Epithelial cell of esophagus (primary cell): ENCODE measurements around the gene DEAF1.

Experiments
- DNase-seq: peaks from one replicate; pipeline ENCODE4 v3.0.0; 2010; ENCODE audit warnings: low read depth
- H3K4me3 ChIP-seq: 2 replicates; pipeline ENCODE4 v1.5.1; 2011; ENCODE audit warnings: mild to moderate bottlenecking, low read length, control low read depth
- TF ChIP-seq, protein P1 (sequence below): IDR thresholded peaks from 2 replicates; pipeline ENCODE4 v1.5.1; 2011; ENCODE audit warnings: low read depth, mild to moderate bottlenecking, low read length, control low read depth, inconsistent platforms; ENCODE audit not compliant: insufficient read depth; ENCODE audit errors: missing control alignments

Gene DEAF1

GRCh38 chr11:625636-626268, 69.3 kb downstream of the DEAF1 start:
- TF ChIP-seq, protein P1, sequence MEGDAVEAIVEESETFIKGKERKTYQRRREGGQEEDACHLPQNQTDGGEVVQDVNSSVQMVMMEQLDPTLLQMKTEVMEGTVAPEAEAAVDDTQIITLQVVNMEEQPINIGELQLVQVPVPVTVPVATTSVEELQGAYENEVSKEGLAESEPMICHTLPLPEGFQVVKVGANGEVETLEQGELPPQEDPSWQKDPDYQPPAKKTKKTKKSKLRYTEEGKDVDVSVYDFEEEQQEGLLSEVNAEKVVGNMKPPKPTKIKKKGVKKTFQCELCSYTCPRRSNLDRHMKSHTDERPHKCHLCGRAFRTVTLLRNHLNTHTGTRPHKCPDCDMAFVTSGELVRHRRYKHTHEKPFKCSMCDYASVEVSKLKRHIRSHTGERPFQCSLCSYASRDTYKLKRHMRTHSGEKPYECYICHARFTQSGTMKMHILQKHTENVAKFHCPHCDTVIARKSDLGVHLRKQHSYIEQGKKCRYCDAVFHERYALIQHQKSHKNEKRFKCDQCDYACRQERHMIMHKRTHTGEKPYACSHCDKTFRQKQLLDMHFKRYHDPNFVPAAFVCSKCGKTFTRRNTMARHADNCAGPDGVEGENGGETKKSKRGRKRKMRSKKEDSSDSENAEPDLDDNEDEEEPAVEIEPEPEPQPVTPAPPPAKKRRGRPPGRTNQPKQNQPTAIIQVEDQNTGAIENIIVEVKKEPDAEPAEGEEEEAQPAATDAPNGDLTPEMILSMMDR: no peak
- DNase-seq: no peak
- H3K4me3 ChIP-seq: no peak overlapping the region

DNA sequence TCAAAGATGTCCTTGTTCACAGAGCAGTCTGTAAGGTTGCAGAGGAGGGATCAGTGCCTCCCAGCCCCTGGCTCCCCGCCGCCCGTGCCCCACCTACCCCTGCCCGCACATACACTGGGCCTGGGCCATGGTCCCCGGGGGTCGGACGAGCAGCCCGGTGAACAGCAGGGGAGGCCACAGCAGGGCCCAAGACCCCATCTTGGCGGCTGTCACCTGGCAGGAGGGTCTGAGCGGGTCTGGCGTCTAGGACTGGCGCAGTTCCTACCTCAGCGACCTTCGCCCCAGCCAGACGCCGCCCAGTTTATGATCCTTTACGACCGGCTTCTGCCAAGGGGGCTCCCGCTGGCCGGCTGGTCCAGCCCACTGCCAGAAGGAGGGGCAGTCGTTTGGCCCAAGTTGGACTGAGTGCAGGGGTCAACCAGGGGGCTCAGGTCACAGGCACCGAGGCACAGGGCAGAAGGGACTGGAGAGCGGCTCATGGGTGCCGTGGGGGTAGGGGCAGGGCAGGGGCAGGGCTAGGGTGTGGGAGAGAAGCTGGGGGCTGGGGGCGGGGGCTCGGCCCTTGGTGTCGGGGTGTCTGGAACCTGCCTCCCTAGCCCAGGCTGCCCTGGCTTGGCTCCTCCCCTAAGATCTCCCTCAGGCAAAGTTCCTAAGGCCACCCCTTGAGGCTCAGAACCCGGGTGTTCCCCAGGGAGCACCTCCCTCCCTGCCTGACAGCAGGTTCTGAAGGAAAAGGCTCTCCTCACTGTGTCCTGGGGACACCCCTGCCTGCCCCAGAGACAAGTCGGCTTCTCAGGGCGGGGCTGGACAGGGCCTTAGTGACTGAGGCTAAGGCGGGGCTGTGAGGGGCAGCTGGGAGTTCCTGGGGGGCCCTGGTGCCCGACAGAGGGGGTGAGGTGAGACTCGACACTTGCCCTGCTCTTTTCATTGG, 70.1 kb downstream of the DEAF1 start, which contains the start of gene CDHR5:
CDHR5 (minus strand) TSS at position 251 of the 931 bp plus-strand sequence; CDS start at position 198, 53 bp downstream.
- DNase-seq: no peak
- no peak within 1 kb of the TSS for H3K4me3 ChIP-seq
- TF ChIP-seq, protein P1: no peak

GRCh38 chr11:623999-624704, 70.9 kb downstream of the DEAF1 start:
- TF ChIP-seq, protein P1: no peak
- peak; percentile 62 for DNase-seq
- no peak overlapping the region for H3K4me3 ChIP-seq

DNA sequence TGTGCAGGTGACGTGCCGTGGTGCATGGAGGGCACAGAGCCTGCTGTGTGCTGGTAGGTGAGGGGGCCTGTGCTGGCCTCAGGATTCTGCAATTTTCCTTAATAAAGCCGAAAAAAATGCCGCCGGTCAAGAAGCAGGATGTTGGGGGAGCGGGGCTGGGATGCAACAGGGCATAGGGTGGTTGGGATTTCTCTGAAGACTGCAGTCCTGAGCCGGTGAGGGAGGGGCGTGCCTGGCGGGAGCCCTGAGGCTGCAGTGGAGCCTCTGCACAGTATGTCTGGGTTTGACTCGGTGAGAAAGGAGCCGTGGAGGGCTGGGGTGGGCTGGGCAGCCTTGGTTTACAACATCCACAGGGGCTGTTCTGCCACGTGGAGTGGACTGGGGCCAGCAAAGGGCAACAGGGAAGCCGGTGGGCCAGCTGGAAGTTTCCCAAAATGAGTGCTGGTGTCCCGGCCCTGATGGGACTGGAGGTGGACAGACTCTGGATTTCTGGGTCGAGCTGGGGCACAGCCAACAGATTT, 71.6 kb downstream of the DEAF1 start:
- TF ChIP-seq, protein P1: no peak
- no peak overlapping the region for H3K4me3 ChIP-seq

GRCh38 chr11:621838-622237, 73.2 kb downstream of the DEAF1 start:
- TF ChIP-seq, protein P1: no peak
- H3K4me3 ChIP-seq: no peak overlapping the region
- DNase-seq: no peak

More for the DNA sequence above, 71.6 kb downstream of the DEAF1 start:
- no peak for DNase-seq

- no peak overlapping the region for H3K4me3 ChIP-seq
- no peak for DNase-seq
- TF ChIP-seq, protein P1: no peak
These were observed 73.8 kb downstream of the DEAF1 start for GRCh38 chr11:620935-621814.
